ENCODE measurements around the gene TEC. TPM values are rescaled to one million over a fixed set of nuclear protein-coding genes. Genes with fewer than 3 reads are reported as not detected.
A peak's percentile ranks its signal among the peaks of the same experiment; 100 is the strongest.

TEC gene
- total RNA-seq, 2 experiments from 2014 or later = 2.8 TPM

GRCh38 chr4:48228949-48229348 is 40.7 kb downstream of the TEC start:
- intact Hi-C loops (cut with DNase I, micrococcal nuclease) = no loop called here
- no peaks in the 10 kb centered on the region for H3K36me3 ChIP-seq (ENCODE audit: insufficient read depth, low read length)
- no peaks in the 10 kb centered on the region for H3K9me3 Mint-ChIP-seq
- peaks cover 13% of the 10 kb centered on the region for H3K4me1 Mint-ChIP-seq (ENCODE audit: low read depth)
- DNase-seq (no peak), ATAC-seq (ENCODE audit: poor library complexity) (no peak)
- no peaks in the 10 kb centered on the region for H3K4me1 ChIP-seq (ENCODE audit: insufficient read depth, low read length)
- peaks cover 9% of the 10 kb centered on the region for H3K36me3 Mint-ChIP-seq (ENCODE audit: low read depth)
- H3K27ac ChIP-seq (ENCODE audit: low read depth in 1 of 2, low read length in 2 of 2) = no peak overlapping the region
- CTCF ChIA-PET = no interaction called here
- POLR2A ChIA-PET = no interaction called here
- H3K4me3 Mint-ChIP-seq = no peak overlapping the region
- H3K27me3 Mint-ChIP-seq = no peaks in the 10 kb centered on the region
- H3K9me3 ChIP-seq (ENCODE audit: control insufficient read depth in 1 of 2, insufficient read depth in 1 of 2, low read length in 2 of 2) = no peaks in the 10 kb centered on the region
- no peak overlapping the region for H3K27ac Mint-ChIP-seq
- no peaks in the 10 kb centered on the region for H3K27me3 ChIP-seq (ENCODE audit: control insufficient read depth in 1 of 2, insufficient read depth in 2 of 2, low read length in 2 of 2)
- H3K4me3 ChIP-seq (ENCODE audit: low read length) = no peak overlapping the region
- TF ChIP-seq CTCF (IDR thresholded peaks at IDR 0.05) = no peak

GRCh38 chr4:48227662-48228061 is 42.0 kb downstream of the TEC start:
- Histone ChIP-seq H3K4me1 (ENCODE audit: insufficient read depth, low read length) (no peaks in the 10 kb centered on the region), H3K36me3 (ENCODE audit: insufficient read depth, low read length) (no peaks in the 10 kb centered on the region), H3K27ac (ENCODE audit: low read depth in 1 of 2, low read length in 2 of 2) (no peak overlapping the region), H3K4me3 (ENCODE audit: low read length) (no peak overlapping the region), H3K27me3 (ENCODE audit: control insufficient read depth in 1 of 2, insufficient read depth in 2 of 2, low read length in 2 of 2) (no peaks in the 10 kb centered on the region), H3K9me3 (ENCODE audit: control insufficient read depth in 1 of 2, insufficient read depth in 1 of 2, low read length in 2 of 2) (no peaks in the 10 kb centered on the region)
- ChIA-PET POLR2A (no interaction called here), CTCF (no interaction called here)
- H3K27me3 Mint-ChIP-seq = no peaks in the 10 kb centered on the region
- peak in 1 of 14 experiments; percentile 11 for DNase-seq
- H3K36me3 Mint-ChIP-seq (ENCODE audit: low read depth) = peaks cover 9% of the 10 kb centered on the region
- peaks cover 3% of the 10 kb centered on the region for H3K4me1 Mint-ChIP-seq (ENCODE audit: low read depth)
- no peak for TF ChIP-seq CTCF (IDR thresholded peaks at IDR 0.05)
- no peak overlapping the region for H3K27ac Mint-ChIP-seq
- ATAC-seq (ENCODE audit: poor library complexity) = no peak
- intact Hi-C loops (cut with DNase I, micrococcal nuclease) = no loop called here
- no peaks in the 10 kb centered on the region for H3K9me3 Mint-ChIP-seq
- no peak overlapping the region for H3K4me3 Mint-ChIP-seq

GRCh38 chr4:48226199-48226598 is 43.4 kb downstream of the TEC start:
- intact Hi-C loops (cut with DNase I, micrococcal nuclease) = no loop called here
- Histone ChIP-seq H3K27ac (ENCODE audit: low read depth in 1 of 2, low read length in 2 of 2) (no peak overlapping the region), H3K4me1 (ENCODE audit: insufficient read depth, low read length) (no peaks in the 10 kb centered on the region), H3K9me3 (ENCODE audit: control insufficient read depth in 1 of 2, insufficient read depth in 1 of 2, low read length in 2 of 2) (no peaks in the 10 kb centered on the region), H3K36me3 (ENCODE audit: insufficient read depth, low read length) (no peaks in the 10 kb centered on the region), H3K4me3 (ENCODE audit: low read length) (no peak overlapping the region), H3K27me3 (ENCODE audit: control insufficient read depth in 1 of 2, insufficient read depth in 2 of 2, low read length in 2 of 2) (no peaks in the 10 kb centered on the region)
- H3K36me3 Mint-ChIP-seq (ENCODE audit: low read depth) = peaks cover 15% of the 10 kb centered on the region
- no peak for DNase-seq
- no peak overlapping the region for H3K4me3 Mint-ChIP-seq
- no peak for ATAC-seq (ENCODE audit: poor library complexity)
- no peaks in the 10 kb centered on the region for H3K27me3 Mint-ChIP-seq
- H3K27ac Mint-ChIP-seq = no peak overlapping the region
- ChIA-PET POLR2A (no interaction called here), CTCF (no interaction called here)
- no peaks in the 10 kb centered on the region for H3K9me3 Mint-ChIP-seq
- TF ChIP-seq CTCF (IDR thresholded peaks at IDR 0.05) = no peak
- H3K4me1 Mint-ChIP-seq (ENCODE audit: low read depth) = no peaks in the 10 kb centered on the region
